Small intestine (tissue), 7 donors: ENCODE data around the gene SIAE. TPM values are rescaled to one million over a fixed set of nuclear protein-coding genes. Genes with fewer than 3 reads are reported as not detected.

Experiments
- DNase-seq, 2 donors: peaks; one replicate each; pipeline versions ENCODE4 v3.0.0 to v3.0.0-alpha.2; 2013
- FAIRE-seq: peaks from 2 replicates; lab custom pipeline; 2012; peaks lifted over from hg19 to GRCh38; lab: Jason Lieb, UNC
- H3K27ac ChIP-seq, 3 donors: one replicate each; pipeline ENCODE4 v1.5.1; 2013; ENCODE audit warnings: low read length in 2 of 3, mild to moderate bottlenecking in 2 of 3, control low read depth in 1 of 3, inconsistent platforms in 1 of 3, low read depth in 1 of 3, moderate library complexity in 1 of 3
- H3K27me3 ChIP-seq, 3 donors: one replicate each; pipeline ENCODE4 v1.6.1; 2013; ENCODE audit warnings: low read length in 3 of 3, inconsistent platforms in 1 of 3; ENCODE audit not compliant: control insufficient read depth in 3 of 3, insufficient read depth in 3 of 3
- H3K36me3 ChIP-seq, 3 donors: one replicate each; pipeline ENCODE4 v1.6.1; 2013; ENCODE audit warnings: low read length in 3 of 3, inconsistent platforms in 1 of 3, low read depth in 1 of 3, mild to moderate bottlenecking in 1 of 3, moderate library complexity in 1 of 3; ENCODE audit not compliant: control insufficient read depth in 3 of 3, insufficient read depth in 2 of 3
- H3K4me1 ChIP-seq, 3 donors: one replicate each; pipeline ENCODE4 v1.6.1; 2013; ENCODE audit warnings: low read length in 2 of 3, inconsistent platforms in 1 of 3, low read depth in 1 of 3, mild to moderate bottlenecking in 1 of 3, moderate library complexity in 1 of 3; ENCODE audit not compliant: control insufficient read depth in 3 of 3, insufficient read depth in 2 of 3
- H3K4me3 ChIP-seq, 3 donors: one replicate each; pipeline ENCODE4 v1.5.1; 2013; ENCODE audit warnings: low read length in 3 of 3, control low read depth in 1 of 3, inconsistent platforms in 1 of 3, low read depth in 1 of 3, mild to moderate bottlenecking in 1 of 3, moderate library complexity in 1 of 3
- H3K9me3 ChIP-seq, 2 donors: one replicate each; pipeline ENCODE4 v1.6.1; 2013; ENCODE audit warnings: low read depth in 1 of 2, low read length in 1 of 2; ENCODE audit not compliant: control insufficient read depth in 2 of 2, insufficient read depth in 1 of 2
- WGBS, 3 donors: extraction: QIAGEN DNeasy Blood & Tissue Kit; methylation state at CpG; one replicate each; pipeline ENCODE4 v1.1.7; 2013; 5-methylcytosine and 5-hydroxymethylcytosine counted together
- polyA plus RNA-seq, 4 donors: library from polyadenylated mRNA; stranded (reverse) in 3 of 4; unstranded in 1 of 4; fragments of 200-250 nt in 3 of 4; fragments of 120-200 nt in 1 of 4; gene quantifications; one replicate each; pipeline versions ENCODE4 v1.2.1 to v1.2.3, GENCODE V29; 2013
- donor health status: healthy with polysubstance abuse.
- donor health status: control.
- donor health status: control.
- donor health status: Bipolar disorder and iron deficiency.
- donor health status: healthy.

Gene SIAE
- polyA plus RNA-seq, 4 donors, result 4.1 to 68.9 (median 27.5) TPM

GRCh38 chr11:124600621-124601320 lies 72.8 kb downstream of the SIAE start:
- Histone ChIP-seq H3K4me1 (no peaks in the 10 kb centered on the region), H3K27me3 (no peaks in the 10 kb centered on the region), H3K4me3 (no peak overlapping the region), H3K27ac (no peak overlapping the region), H3K9me3 (no peaks in the 10 kb centered on the region), H3K36me3 (no peaks in the 10 kb centered on the region)
- WGBS, 3 donors, result 54 to 69% (median 58%) methylated on average over 5 of the region's 5 CpGs
- DNase-seq (no peak), FAIRE-seq (no peak)

DNA sequence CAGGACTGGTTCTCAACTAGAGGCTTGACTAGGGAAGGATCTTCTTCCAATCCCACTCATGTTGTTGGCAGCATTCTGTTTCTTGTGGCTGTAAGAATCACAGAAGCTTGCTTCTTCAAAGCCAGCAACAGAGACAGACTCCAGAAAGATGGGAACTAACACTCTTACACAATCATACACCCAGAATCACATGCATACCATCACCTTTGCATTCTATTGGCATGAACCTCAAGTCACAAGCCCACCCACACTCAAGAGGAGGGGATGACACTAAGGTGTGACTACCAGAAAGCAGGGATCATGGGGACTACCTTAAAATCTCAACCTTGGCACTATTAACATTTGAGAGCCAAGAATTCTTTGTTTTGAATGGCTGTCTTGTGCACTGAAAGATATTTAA lies 75.9 kb downstream of the SIAE start:
- no peak for FAIRE-seq
- Histone ChIP-seq H3K27me3 (no peaks in the 10 kb centered on the region), H3K4me1 (no peaks in the 10 kb centered on the region), H3K36me3 (no peaks in the 10 kb centered on the region), H3K4me3 (no peak overlapping the region), H3K27ac (no peak overlapping the region), H3K9me3 (no peaks in the 10 kb centered on the region)
- DNase-seq, result no peak

GRCh38 chr11:124595302-124595701 lies 78.2 kb downstream of the SIAE start:
- no peak overlapping the region for H3K4me3 ChIP-seq
- no peaks in the 10 kb centered on the region for H3K4me1 ChIP-seq
- no peaks in the 10 kb centered on the region for H3K27me3 ChIP-seq
- no peak overlapping the region for H3K27ac ChIP-seq
- H3K9me3 ChIP-seq, result no peaks in the 10 kb centered on the region
- DNase-seq, result no peak
- WGBS, 3 donors, result 79 to 93% (median 86%) methylated on average over 3 of the region's 3 CpGs
- H3K36me3 ChIP-seq, result no peaks in the 10 kb centered on the region
- FAIRE-seq, result no peak

GRCh38 chr11:124592627-124593026 lies 80.9 kb downstream of the SIAE start:
- WGBS, 3 donors, result 75 to 88% (median 75%) methylated on average over 6 of the region's 6 CpGs
- no peak for FAIRE-seq
- no peaks in the 10 kb centered on the region for H3K36me3 ChIP-seq

DNA sequence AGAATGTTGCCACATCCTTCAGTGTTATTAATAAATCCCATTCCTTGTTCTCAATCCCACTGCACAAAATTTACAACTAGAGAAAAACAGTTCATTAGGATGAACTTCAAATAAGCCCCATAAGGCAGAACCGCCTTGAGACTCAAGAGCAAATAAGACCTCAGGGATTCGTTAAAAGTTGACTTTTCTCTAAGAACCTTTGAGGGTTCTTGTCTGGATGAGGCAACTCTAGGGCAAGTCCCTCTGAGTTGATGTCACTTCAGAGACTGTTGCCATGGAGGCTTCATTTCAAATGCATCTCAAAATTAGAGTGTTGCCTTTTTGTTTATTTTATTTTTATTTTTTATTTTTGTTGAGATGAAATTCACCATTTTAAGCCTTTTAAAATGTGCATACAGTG lies 82.1 kb downstream of the SIAE start:
- no peaks in the 10 kb centered on the region for H3K4me1 ChIP-seq
- no peaks in the 10 kb centered on the region for H3K9me3 ChIP-seq
- H3K36me3 ChIP-seq, result no peaks in the 10 kb centered on the region
- no peak overlapping the region for H3K27ac ChIP-seq
- no peak overlapping the region for H3K4me3 ChIP-seq
- WGBS, 3 donors, result 77 to 83% (median 79%) methylated on average over 2 of the region's 2 CpGs
- H3K27me3 ChIP-seq, result no peaks in the 10 kb centered on the region
- DNase-seq (no peak), FAIRE-seq (no peak)

More at GRCh38 chr11:124592627-124593026, 80.9 kb downstream of the SIAE start:
- no peak for DNase-seq
- no peaks in the 10 kb centered on the region for H3K27me3 ChIP-seq
- H3K27ac ChIP-seq, result no peak overlapping the region
- H3K4me1 ChIP-seq, result no peaks in the 10 kb centered on the region
- H3K9me3 ChIP-seq, result no peaks in the 10 kb centered on the region
- no peak overlapping the region for H3K4me3 ChIP-seq

GRCh38 chr11:124586238-124586860 lies 87.2 kb downstream of the SIAE start:
- Histone ChIP-seq H3K4me1 (no peaks in the 10 kb centered on the region), H3K36me3 (no peaks in the 10 kb centered on the region), H3K27me3 (peaks cover 0 to 5% (median 0%) of the 10 kb centered on the region in 3 donors), H3K4me3 (no peak overlapping the region), H3K9me3 (no peaks in the 10 kb centered on the region), H3K27ac (no peak overlapping the region)
- WGBS, 3 donors, result 37 to 46% (median 41%) methylated on average over 3 of the region's 3 CpGs
- DNase-seq (peak; percentile 64 to 69), FAIRE-seq (no peak)

GRCh38 chr11:124584681-124585372 lies 88.7 kb downstream of the SIAE start:
- WGBS, 3 donors, result 61 to 63% (median 63%) methylated on average over 4 of the region's 4 CpGs
- FAIRE-seq, result no peak
- no peak overlapping the region for H3K27ac ChIP-seq
- peaks cover 0 to 5% (median 0%) of the 10 kb centered on the region in 3 donors for H3K27me3 ChIP-seq
- no peak overlapping the region for H3K4me3 ChIP-seq
- DNase-seq, result no peak
- no peaks in the 10 kb centered on the region for H3K36me3 ChIP-seq
- no peaks in the 10 kb centered on the region for H3K4me1 ChIP-seq
- H3K9me3 ChIP-seq, result no peaks in the 10 kb centered on the region

DNA sequence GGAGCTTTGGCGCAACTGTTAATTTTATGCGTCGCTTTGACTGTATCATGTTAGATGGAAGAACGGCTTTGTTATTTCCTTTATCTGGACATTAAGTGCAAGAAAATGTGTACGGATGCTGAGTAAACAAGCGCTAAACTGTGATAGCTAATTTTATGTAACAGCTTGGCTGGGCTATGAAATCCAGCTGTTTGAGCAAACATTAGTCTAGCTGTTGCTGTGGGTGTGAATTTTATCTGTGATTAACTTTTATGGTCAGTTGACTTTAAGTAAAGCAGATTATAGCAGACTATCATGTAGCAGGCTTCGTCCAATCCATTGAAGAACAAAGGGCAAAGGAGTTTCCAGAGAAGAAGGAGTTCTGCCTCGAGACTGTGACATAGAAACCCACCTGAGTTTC lies 89.8 kb downstream of the SIAE start:
- peaks cover 0 to 5% (median 0%) of the 10 kb centered on the region in 3 donors for H3K27me3 ChIP-seq
- no peak for FAIRE-seq
- no peak overlapping the region for H3K4me3 ChIP-seq
- no peaks in the 10 kb centered on the region for H3K36me3 ChIP-seq
- no peaks in the 10 kb centered on the region for H3K9me3 ChIP-seq
- 20 to 47% (median 43%) methylated on average over 8 of the region's 8 CpGs for WGBS, 3 donors
- peak; percentile 38 to 45 for DNase-seq
- H3K27ac ChIP-seq, result no peak overlapping the region
- no peaks in the 10 kb centered on the region for H3K4me1 ChIP-seq
